ENCODE measurements around the gene TGFBR3.
"Not testable (repeated sequence)": the region's sequence is repeated elsewhere in the genome, so short reads cannot be mapped to it uniquely, and the experiment has no call there.

The TGFBR3 gene

DNA sequence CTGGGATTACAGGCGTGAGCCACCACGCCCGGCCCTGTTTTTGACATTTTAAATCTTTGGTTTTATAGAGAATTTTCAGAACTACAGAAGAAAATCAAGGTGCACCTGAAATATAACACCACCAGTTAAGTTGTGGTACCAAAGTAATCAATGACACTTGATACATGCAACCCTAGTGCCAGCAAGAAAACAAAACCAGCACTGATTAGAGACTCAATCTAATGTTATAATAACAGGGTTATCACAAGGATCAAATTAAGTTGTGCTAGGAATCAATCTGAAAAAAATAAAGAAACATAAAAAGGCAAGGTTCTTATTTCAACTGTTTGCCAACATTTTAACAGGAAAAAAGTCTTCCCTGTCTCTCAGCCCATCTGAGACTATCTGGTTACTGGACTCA is 23.8 kb downstream of the TGFBR3 start:
- H3K4me3 ChIP-seq (ENCODE audit: low read length) = no peak overlapping the region
- no peaks in the 10 kb centered on the region for H3K27me3 ChIP-seq (ENCODE audit: control insufficient read depth, insufficient read depth, low read length)
- no peak overlapping the region for H3K27ac ChIP-seq (ENCODE audit: low read length)
- H3K9ac ChIP-seq (ENCODE audit: low read length) = no peak overlapping the region
- no peaks in the 10 kb centered on the region for H3K4me1 ChIP-seq (ENCODE audit: control insufficient read depth, low read depth, low read length)
- H3K9me3 ChIP-seq (ENCODE audit: control insufficient read depth, low read depth, low read length) = no peaks in the 10 kb centered on the region
- H3K36me3 ChIP-seq (ENCODE audit: control insufficient read depth, low read depth, low read length) = no peaks in the 10 kb centered on the region

GRCh38 chr1:91857557-91858239 is 28.3 kb downstream of the TGFBR3 start:
- H3K9me3 ChIP-seq (ENCODE audit: control insufficient read depth, low read depth, low read length) = no peaks in the 10 kb centered on the region
- H3K36me3 ChIP-seq (ENCODE audit: control insufficient read depth, low read depth, low read length) = no peaks in the 10 kb centered on the region
- no peak overlapping the region for H3K27ac ChIP-seq (ENCODE audit: low read length)
- no peak overlapping the region for H3K4me3 ChIP-seq (ENCODE audit: low read length)
- H3K4me1 ChIP-seq (ENCODE audit: control insufficient read depth, low read depth, low read length) = no peaks in the 10 kb centered on the region
- H3K9ac ChIP-seq (ENCODE audit: low read length) = no peak overlapping the region
- H3K27me3 ChIP-seq (ENCODE audit: control insufficient read depth, insufficient read depth, low read length) = no peaks in the 10 kb centered on the region

DNA sequence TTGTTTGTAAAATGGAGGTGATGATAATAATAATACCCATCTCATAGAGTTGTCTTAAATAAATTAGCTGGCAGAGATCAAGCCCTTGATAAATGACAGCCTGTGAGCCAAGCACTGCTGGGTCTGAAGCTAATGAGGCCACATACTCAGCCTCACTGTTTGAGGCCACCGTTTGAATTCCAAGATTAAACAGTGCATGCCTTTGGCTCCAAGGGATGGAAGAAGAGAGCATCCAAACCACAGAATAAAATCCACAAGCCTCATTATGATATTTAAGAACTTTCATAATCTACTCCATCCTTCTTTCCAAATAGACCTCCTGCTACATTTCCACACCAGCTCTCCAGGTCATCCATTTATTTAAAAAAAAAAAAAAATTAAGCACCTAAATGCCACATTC is 29.0 kb downstream of the TGFBR3 start:
- Histone ChIP-seq H3K4me3 (ENCODE audit: low read length) (no peak overlapping the region), H3K9ac (ENCODE audit: low read length) (no peak overlapping the region), H3K27me3 (ENCODE audit: control insufficient read depth, insufficient read depth, low read length) (no peaks in the 10 kb centered on the region), H3K36me3 (ENCODE audit: control insufficient read depth, low read depth, low read length) (no peaks in the 10 kb centered on the region), H3K4me1 (ENCODE audit: control insufficient read depth, low read depth, low read length) (no peaks in the 10 kb centered on the region), H3K27ac (ENCODE audit: low read length) (no peak overlapping the region), H3K9me3 (ENCODE audit: control insufficient read depth, low read depth, low read length) (no peaks in the 10 kb centered on the region)

DNA sequence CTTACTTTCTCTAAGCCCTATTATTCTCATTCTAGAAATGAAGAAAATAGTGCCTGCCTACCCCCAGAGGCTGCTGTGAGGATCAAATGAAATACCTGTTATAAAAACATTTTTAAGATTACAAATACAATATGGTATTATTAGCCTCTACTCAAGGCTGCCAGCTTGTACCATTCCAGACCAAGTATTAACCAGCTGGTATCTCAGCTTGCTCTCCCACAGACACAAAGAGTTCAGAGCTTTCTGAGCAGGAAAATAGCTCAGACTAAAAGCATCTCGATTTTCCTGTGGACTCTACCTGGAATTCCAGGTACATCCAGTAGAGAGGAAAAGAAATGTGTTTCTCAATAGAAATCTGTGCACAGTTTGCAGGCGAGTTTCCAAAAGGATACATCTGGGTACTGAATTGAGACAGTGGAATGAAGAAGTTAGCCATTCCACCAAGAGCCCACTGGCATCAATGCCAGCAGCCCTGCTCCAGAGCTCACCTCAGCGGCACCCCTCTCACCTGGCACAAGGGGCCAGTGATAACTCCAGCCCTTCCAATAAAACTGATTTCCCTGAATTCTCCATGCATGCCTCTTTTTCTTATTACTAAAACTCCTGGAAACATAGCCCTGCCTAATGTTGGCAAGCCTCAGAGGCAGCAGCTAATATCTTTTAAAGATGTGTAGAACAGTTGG is 31.0 kb downstream of the TGFBR3 start:
- Histone ChIP-seq H3K9me3 (ENCODE audit: control insufficient read depth, low read depth, low read length) (no peaks in the 10 kb centered on the region), H3K27ac (ENCODE audit: low read length) (no peak overlapping the region), H3K36me3 (ENCODE audit: control insufficient read depth, low read depth, low read length) (no peaks in the 10 kb centered on the region), H3K9ac (ENCODE audit: low read length) (no peak overlapping the region), H3K27me3 (ENCODE audit: control insufficient read depth, insufficient read depth, low read length) (no peaks in the 10 kb centered on the region), H3K4me3 (ENCODE audit: low read length) (no peak overlapping the region), H3K4me1 (ENCODE audit: control insufficient read depth, low read depth, low read length) (no peaks in the 10 kb centered on the region)

DNA sequence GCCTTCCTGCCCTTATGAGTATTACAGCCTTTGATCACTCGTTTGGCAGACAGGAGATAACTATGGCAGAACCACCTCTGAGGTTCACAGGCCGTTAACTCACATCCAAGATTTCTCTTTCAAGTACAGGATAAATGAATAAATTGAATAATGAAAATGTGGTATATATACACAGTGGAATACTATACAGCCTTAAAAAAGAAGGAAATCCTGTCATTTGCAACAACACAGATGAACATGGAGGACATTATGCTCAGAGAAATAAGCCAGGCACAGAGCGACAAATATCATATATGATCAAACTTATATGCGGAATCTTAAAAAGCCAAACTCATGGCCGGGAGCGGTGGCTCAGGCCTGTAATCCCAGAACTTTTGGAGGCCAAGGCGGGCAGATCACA is 32.6 kb downstream of the TGFBR3 start:
- no peaks in the 10 kb centered on the region for H3K36me3 ChIP-seq (ENCODE audit: control insufficient read depth, low read depth, low read length)
- no peaks in the 10 kb centered on the region for H3K27me3 ChIP-seq (ENCODE audit: control insufficient read depth, insufficient read depth, low read length)
- H3K27ac ChIP-seq (ENCODE audit: low read length) = no peak overlapping the region
- H3K9ac ChIP-seq (ENCODE audit: low read length) = no peak overlapping the region
- no peak overlapping the region for H3K4me3 ChIP-seq (ENCODE audit: low read length)
- no peaks in the 10 kb centered on the region for H3K9me3 ChIP-seq (ENCODE audit: control insufficient read depth, low read depth, low read length)
- no peaks in the 10 kb centered on the region for H3K4me1 ChIP-seq (ENCODE audit: control insufficient read depth, low read depth, low read length)

DNA sequence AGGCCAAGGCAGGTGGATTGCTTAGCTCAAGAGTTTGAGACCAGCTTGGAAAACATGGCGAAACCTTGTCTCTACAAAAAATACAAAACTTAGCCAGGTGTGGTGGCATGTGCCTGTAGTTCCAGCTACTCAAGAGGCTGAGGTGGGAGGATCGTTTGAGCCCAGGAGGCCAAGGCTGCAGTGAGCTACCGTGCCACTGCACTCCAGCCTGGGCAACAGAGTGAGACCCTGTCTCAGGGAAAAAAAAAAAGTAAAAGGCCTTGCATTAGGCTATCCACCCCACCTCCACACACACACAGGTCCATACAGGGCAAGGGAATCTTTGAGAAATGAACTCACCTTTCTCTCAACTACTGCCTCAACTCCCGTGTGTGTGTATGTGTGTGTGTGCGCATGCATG is 33.9 kb downstream of the TGFBR3 start:
- H3K36me3 ChIP-seq (ENCODE audit: control insufficient read depth, low read depth, low read length); H3K27me3 ChIP-seq (ENCODE audit: control insufficient read depth, insufficient read depth, low read length); H3K4me3 ChIP-seq (ENCODE audit: low read length); H3K4me1 ChIP-seq (ENCODE audit: control insufficient read depth, low read depth, low read length); H3K27ac ChIP-seq (ENCODE audit: low read length); H3K9me3 ChIP-seq (ENCODE audit: control insufficient read depth, low read depth, low read length); H3K9ac ChIP-seq (ENCODE audit: low read length): not testable (repeated sequence)

GRCh38 chr1:91851130-91852010 is 34.6 kb downstream of the TGFBR3 start:
- H3K36me3 ChIP-seq (ENCODE audit: control insufficient read depth, low read depth, low read length) = no peaks in the 10 kb centered on the region
- no peak overlapping the region for H3K9ac ChIP-seq (ENCODE audit: low read length)
- no peak overlapping the region for H3K4me3 ChIP-seq (ENCODE audit: low read length)
- H3K4me1 ChIP-seq (ENCODE audit: control insufficient read depth, low read depth, low read length) = no peaks in the 10 kb centered on the region
- no peak overlapping the region for H3K27ac ChIP-seq (ENCODE audit: low read length)
- no peaks in the 10 kb centered on the region for H3K9me3 ChIP-seq (ENCODE audit: control insufficient read depth, low read depth, low read length)
- no peaks in the 10 kb centered on the region for H3K27me3 ChIP-seq (ENCODE audit: control insufficient read depth, insufficient read depth, low read length)

DNA sequence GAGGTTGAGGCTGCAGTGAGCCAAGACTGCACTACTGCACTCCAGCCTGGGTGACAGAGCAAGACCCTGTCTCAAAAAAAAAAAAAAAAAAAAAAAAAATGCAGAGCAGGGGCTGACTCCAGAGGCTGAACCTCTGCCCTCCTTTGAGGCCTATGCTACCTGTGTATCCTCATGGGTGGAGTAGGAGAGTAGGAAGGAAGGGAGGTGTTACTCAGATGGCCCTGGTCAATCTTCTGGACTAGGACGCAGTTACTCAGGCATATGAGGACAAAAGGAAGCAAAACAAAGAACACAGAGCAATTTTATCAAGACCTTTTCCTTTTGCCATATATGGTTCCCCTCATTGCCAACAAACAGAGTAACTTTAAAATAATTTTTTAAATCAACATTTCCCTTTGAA is 35.2 kb downstream of the TGFBR3 start:
- Histone ChIP-seq H3K27ac (ENCODE audit: low read length) (no peak overlapping the region), H3K4me3 (ENCODE audit: low read length) (no peak overlapping the region), H3K9ac (ENCODE audit: low read length) (no peak overlapping the region), H3K27me3 (ENCODE audit: control insufficient read depth, insufficient read depth, low read length) (no peaks in the 10 kb centered on the region), H3K36me3 (ENCODE audit: control insufficient read depth, low read depth, low read length) (no peaks in the 10 kb centered on the region), H3K9me3 (ENCODE audit: control insufficient read depth, low read depth, low read length) (no peaks in the 10 kb centered on the region), H3K4me1 (ENCODE audit: control insufficient read depth, low read depth, low read length) (no peaks in the 10 kb centered on the region)

DNA sequence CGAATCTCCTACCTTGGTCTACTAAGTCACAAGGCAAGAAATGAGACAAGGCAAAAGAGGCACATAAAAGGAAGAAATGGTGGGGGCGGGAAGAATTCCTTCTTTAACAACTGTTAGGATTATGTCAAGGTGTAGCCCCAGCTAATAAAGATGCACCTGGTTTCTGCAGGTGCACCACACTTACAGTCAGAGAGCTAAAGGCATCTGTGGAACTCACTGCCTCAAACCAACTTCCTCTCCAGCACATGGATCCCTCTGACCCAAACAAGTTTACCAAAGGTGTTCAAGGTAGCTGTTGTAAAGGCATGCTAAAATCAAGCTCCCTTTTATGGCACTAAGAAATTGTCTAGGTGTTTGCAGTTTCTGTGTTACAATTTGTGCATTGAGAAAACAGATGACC is 38.1 kb downstream of the TGFBR3 start:
- Histone ChIP-seq H3K27ac (ENCODE audit: low read length) (no peak overlapping the region), H3K4me3 (ENCODE audit: low read length) (no peak overlapping the region), H3K27me3 (ENCODE audit: control insufficient read depth, insufficient read depth, low read length) (no peaks in the 10 kb centered on the region), H3K9me3 (ENCODE audit: control insufficient read depth, low read depth, low read length) (no peaks in the 10 kb centered on the region), H3K9ac (ENCODE audit: low read length) (no peak overlapping the region), H3K36me3 (ENCODE audit: control insufficient read depth, low read depth, low read length) (no peaks in the 10 kb centered on the region), H3K4me1 (ENCODE audit: control insufficient read depth, low read depth, low read length) (no peaks in the 10 kb centered on the region)

- Histone ChIP-seq H3K36me3 (ENCODE audit: control insufficient read depth, low read depth, low read length) (no peaks in the 10 kb centered on the region), H3K4me3 (ENCODE audit: low read length) (no peak overlapping the region), H3K9ac (ENCODE audit: low read length) (no peak overlapping the region), H3K9me3 (ENCODE audit: control insufficient read depth, low read depth, low read length) (no peaks in the 10 kb centered on the region), H3K27ac (ENCODE audit: low read length) (no peak overlapping the region), H3K4me1 (ENCODE audit: control insufficient read depth, low read depth, low read length) (no peaks in the 10 kb centered on the region), H3K27me3 (ENCODE audit: control insufficient read depth, insufficient read depth, low read length) (no peaks in the 10 kb centered on the region)
Observed at GRCh38 chr1:91846639-91847013, 39.3 kb downstream of the TGFBR3 start.

DNA sequence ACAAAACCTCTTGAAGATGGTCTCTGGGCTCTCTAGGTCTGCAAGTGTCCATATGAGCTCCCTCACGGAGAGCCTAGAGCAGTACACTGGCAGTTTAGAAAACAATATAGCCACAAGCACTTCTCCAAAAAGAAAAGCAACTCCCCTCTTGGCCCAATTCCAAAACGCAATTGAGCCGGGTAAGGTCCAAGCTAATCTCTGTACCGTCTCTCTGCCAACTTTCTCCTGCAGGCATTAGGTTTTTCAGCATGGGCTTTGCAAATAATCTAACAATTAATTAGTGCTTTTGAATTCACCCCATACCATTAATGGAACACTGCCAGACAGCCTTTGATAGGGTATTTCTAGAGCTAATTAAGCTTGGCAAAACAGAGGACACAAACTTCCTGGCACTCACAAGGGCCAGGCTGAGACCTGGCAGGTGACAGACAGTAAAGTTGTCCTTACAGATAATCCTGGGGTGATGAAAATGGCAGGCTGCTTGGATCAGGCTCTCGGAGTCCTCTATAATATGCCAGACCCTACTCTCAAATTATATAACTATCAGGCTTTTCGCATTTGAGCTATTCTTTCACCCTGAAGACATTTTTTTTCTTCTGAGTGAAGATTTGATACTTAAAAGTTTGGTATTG is 39.8 kb downstream of the TGFBR3 start:
- no peak overlapping the region for H3K27ac ChIP-seq (ENCODE audit: low read length)
- H3K27me3 ChIP-seq (ENCODE audit: control insufficient read depth, insufficient read depth, low read length) = no peaks in the 10 kb centered on the region
- no peak overlapping the region for H3K4me3 ChIP-seq (ENCODE audit: low read length)
- H3K9me3 ChIP-seq (ENCODE audit: control insufficient read depth, low read depth, low read length) = no peaks in the 10 kb centered on the region
- H3K9ac ChIP-seq (ENCODE audit: low read length) = no peak overlapping the region
- no peaks in the 10 kb centered on the region for H3K36me3 ChIP-seq (ENCODE audit: control insufficient read depth, low read depth, low read length)
- H3K4me1 ChIP-seq (ENCODE audit: control insufficient read depth, low read depth, low read length) = no peaks in the 10 kb centered on the region

Measured in iPS-18a (cell line).